ENCODE data around the gene CCSER1.

- TF ChIP-seq POLR2AphosphoS5 (IDR thresholded peaks at IDR 0.05; ENCODE audit: borderline replicate concordance, low read depth, low read length) = no peak
- TF ChIP-seq EZH2 (IDR thresholded peaks at IDR 0.05) = no peak
Measured at GRCh38 chr4:90415116-90415515, 287.9 kb downstream of the CCSER1 start.

All from SK-N-MC (cell line).